Stimulated activated effector memory CD8-positive, alpha-beta T cell treated with anti-CD3 and anti-CD28 coated beads, Interleukin-12 subunit alpha, Interleukin-12 subunit beta, amount 100 ng/mL, for 72 hours (primary cell): Measurements from ENCODE around the gene NF2.

Experiments used
- ATAC-seq: fragments of 150-1000 bp; cut with Tn5 transposase; 2 replicates; pipeline ENCODE4 v1.10.0; 2021
- DNase-seq, 2 donors: peaks; one replicate each; pipeline ENCODE4 v3.0.0; 2021 to 2022; ENCODE audit warnings: low spot score in 2 of 2
- H3K27ac Mint-ChIP-seq: one replicate; pipeline ENCODE4 v1.8.0; 2022; ENCODE audit warnings: mild to moderate bottlenecking, mixed read lengths
- H3K36me3 Mint-ChIP-seq: one replicate; pipeline ENCODE4 v1.8.0; 2022; ENCODE audit warnings: mild to moderate bottlenecking, mixed read lengths
- H3K4me1 Mint-ChIP-seq: one replicate; pipeline ENCODE4 v1.8.0; 2022; ENCODE audit warnings: mixed read lengths
- H3K4me3 Mint-ChIP-seq: one replicate; pipeline ENCODE4 v1.8.0; 2022; ENCODE audit warnings: mild to moderate bottlenecking, mixed read lengths
- H3K9me3 Mint-ChIP-seq: one replicate; pipeline ENCODE4 v1.8.0; 2022; ENCODE audit warnings: mixed read lengths

NF2 gene

GRCh38 chr22:29722587-29722986 lies 119.2 kb downstream of the NF2 start:
- DNase-seq (no peak), ATAC-seq (no peak)
- H3K4me3 Mint-ChIP-seq, result no peak overlapping the region
- no peak overlapping the region for H3K27ac Mint-ChIP-seq
- no peaks in the 10 kb centered on the region for H3K9me3 Mint-ChIP-seq
- no peaks in the 10 kb centered on the region for H3K36me3 Mint-ChIP-seq
- peaks cover 10% of the 10 kb centered on the region for H3K4me1 Mint-ChIP-seq

- Mint-ChIP-seq H3K9me3 (no peaks in the 10 kb centered on the region), H3K36me3 (no peaks in the 10 kb centered on the region), H3K27ac (no peak overlapping the region), H3K4me3 (no peak overlapping the region), H3K4me1 (peaks cover 10% of the 10 kb centered on the region)
- no peak for ATAC-seq
- DNase-seq, result no peak
Observed at GRCh38 chr22:29723766-29724165, 120.3 kb downstream of the NF2 start.

DNA sequence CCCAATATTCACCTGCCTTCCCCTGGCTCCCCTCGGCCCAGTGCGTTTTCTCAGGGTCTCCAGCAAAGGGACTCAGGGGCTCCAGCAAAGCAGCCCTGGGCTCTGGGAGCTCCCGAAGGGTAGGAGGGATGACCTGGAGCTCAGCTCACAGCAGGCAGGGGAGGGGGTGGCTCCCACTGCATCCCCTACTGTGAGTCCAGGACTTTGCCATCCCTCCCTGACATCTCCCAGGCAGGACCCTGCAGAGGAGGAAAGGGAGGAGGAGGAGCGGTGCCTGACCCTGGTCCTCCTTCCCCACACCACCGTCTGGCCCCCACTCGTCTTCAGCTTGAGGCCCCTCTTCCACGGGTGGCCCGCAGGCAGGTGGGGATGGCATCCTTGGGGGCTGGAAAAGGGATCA lies 121.4 kb downstream of the NF2 start:
- ATAC-seq (no peak), DNase-seq (no peak)
- Mint-ChIP-seq H3K4me1 (no peaks in the 10 kb centered on the region), H3K4me3 (no peak overlapping the region), H3K36me3 (no peaks in the 10 kb centered on the region), H3K9me3 (no peaks in the 10 kb centered on the region), H3K27ac (no peak overlapping the region)

GRCh38 chr22:29726106-29726505 lies 122.7 kb downstream of the NF2 start:
- Mint-ChIP-seq H3K27ac (no peak overlapping the region), H3K36me3 (no peaks in the 10 kb centered on the region), H3K4me3 (no peak overlapping the region), H3K4me1 (no peaks in the 10 kb centered on the region), H3K9me3 (no peaks in the 10 kb centered on the region)
- no peak for ATAC-seq
- no peak for DNase-seq

DNA sequence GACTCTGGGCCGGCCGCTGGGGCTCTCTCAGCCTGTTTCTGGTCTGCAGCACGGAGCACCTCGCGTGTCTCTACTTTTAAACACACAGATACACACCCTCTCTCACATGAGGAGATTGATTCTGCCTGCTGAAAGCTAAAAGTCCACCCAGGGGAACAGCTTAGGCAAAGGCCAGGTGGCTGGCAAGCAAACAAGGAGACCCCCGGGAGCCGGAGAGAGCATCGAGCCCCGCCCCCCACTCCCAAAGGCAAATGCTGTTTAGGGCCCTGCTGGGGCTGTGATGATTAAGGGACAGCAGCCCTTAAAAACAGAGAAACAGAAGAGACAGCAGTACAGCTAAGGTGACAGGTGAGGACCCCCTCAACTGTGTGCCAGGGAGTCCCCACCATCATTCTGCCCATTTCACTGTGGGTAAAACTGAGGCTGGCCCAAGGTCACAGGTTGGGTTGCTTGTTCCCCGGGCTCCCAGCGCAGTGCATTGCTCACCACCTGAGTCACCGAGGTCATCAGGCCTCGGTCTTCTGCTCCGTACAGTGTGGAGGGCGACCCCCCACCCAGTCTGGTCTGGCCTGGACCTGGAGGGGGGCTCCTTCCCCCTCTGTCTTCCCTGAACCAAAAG lies 123.2 kb downstream of the NF2 start:
- Mint-ChIP-seq H3K27ac (no peak overlapping the region), H3K4me1 (no peaks in the 10 kb centered on the region), H3K4me3 (no peak overlapping the region), H3K36me3 (peaks cover 3% of the 10 kb centered on the region), H3K9me3 (no peaks in the 10 kb centered on the region)
- DNase-seq (no peak), ATAC-seq (no peak)

- H3K4me1 Mint-ChIP-seq, result no peaks in the 10 kb centered on the region
- H3K4me3 Mint-ChIP-seq, result no peak overlapping the region
- no peak overlapping the region for H3K27ac Mint-ChIP-seq
- H3K36me3 Mint-ChIP-seq, result peaks cover 8% of the 10 kb centered on the region
- DNase-seq (no peak), ATAC-seq (no peak)
- no peaks in the 10 kb centered on the region for H3K9me3 Mint-ChIP-seq
Observed at GRCh38 chr22:29727131-29727523, 123.7 kb downstream of the NF2 start.

- Mint-ChIP-seq H3K4me3 (no peak overlapping the region), H3K4me1 (no peaks in the 10 kb centered on the region), H3K36me3 (peaks cover 14% of the 10 kb centered on the region), H3K27ac (no peak overlapping the region), H3K9me3 (no peaks in the 10 kb centered on the region)
- ATAC-seq (no peak), DNase-seq (no peak)
Observed at GRCh38 chr22:29729161-29729560, 125.7 kb downstream of the NF2 start.

DNA sequence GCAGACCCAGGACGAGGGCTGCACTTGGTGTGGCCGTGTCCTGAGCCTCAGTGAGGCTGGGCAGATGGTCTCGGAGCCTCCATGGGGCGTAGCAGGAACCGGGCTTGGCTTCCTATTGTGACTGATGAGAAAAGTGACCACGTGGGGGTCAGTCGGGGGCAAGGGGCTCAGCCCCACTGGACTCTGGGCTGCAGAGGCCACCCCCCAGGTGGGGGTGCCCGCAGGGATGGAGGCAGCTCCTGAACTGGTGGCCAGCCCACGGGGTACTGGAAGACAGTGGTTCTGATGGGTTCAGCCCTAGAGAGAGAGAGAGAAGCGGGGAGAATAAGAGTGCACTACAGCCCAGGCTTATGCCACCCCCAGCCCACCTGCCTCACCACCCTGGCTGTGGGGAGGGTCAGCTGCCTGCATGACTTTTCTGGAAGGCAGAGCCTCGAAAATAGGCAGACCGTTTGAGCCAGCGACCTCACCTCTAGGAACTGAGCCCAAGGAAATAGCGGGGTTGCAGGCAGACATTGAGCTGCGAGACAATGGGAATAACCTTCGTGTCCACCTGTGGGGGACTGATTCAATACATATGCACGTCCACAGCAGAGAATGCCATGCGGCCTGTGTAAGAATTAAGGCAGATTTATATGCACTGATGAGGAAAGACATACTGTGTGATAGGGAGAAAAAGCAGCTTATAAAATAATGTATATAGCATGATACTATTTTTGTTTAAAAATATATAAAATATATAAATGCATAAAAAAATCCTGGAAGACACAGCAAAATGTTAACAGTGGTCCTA lies 127.8 kb downstream of the NF2 start:
- H3K36me3 Mint-ChIP-seq, result peaks cover 14% of the 10 kb centered on the region
- no peak for DNase-seq
- H3K27ac Mint-ChIP-seq, result no peak overlapping the region

GRCh38 chr22:29732883-29733282 lies 129.4 kb downstream of the NF2 start:
- Mint-ChIP-seq H3K27ac (no peak overlapping the region), H3K4me1 (no peaks in the 10 kb centered on the region), H3K36me3 (peaks cover 14% of the 10 kb centered on the region), H3K9me3 (no peaks in the 10 kb centered on the region), H3K4me3 (no peak overlapping the region)
- DNase-seq (no peak), ATAC-seq (no peak)

More for the DNA sequence above, 127.8 kb downstream of the NF2 start:
- H3K4me3 Mint-ChIP-seq, result no peak overlapping the region
- no peak for ATAC-seq
- H3K9me3 Mint-ChIP-seq, result no peaks in the 10 kb centered on the region
- no peaks in the 10 kb centered on the region for H3K4me1 Mint-ChIP-seq

- H3K36me3 Mint-ChIP-seq, result peaks cover 14% of the 10 kb centered on the region
- H3K4me3 Mint-ChIP-seq, result no peak overlapping the region
- H3K9me3 Mint-ChIP-seq, result no peaks in the 10 kb centered on the region
- DNase-seq (no peak), ATAC-seq (no peak)
- H3K4me1 Mint-ChIP-seq, result no peaks in the 10 kb centered on the region
- no peak overlapping the region for H3K27ac Mint-ChIP-seq
Observed at GRCh38 chr22:29733362-29734201, 130.1 kb downstream of the NF2 start.

DNA sequence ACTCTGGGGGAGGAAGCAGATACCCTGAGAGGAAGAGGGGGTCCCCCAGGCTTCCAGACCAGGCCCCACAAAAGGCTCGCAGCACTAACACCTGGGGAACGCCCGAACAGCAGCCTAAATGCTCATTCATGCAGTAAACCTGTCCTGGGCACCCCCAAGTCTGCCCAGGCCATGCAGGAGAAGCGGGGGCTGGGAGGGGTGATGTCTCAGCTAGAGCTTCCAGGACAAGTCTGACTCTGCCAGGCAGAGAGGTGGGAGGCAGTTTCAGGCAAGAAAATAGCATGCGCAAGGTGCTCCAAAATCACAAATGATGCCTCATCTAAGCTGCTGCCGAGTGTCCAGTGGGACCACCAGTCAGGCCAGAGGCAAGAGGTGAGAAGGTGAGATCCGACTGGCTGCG lies 131.0 kb downstream of the NF2 start:
- H3K9me3 Mint-ChIP-seq, result no peaks in the 10 kb centered on the region
- ATAC-seq (no peak), DNase-seq (no peak)
- no peak overlapping the region for H3K4me3 Mint-ChIP-seq
- H3K36me3 Mint-ChIP-seq, result peaks cover 18% of the 10 kb centered on the region
- H3K4me1 Mint-ChIP-seq, result no peaks in the 10 kb centered on the region
- no peak overlapping the region for H3K27ac Mint-ChIP-seq

DNA sequence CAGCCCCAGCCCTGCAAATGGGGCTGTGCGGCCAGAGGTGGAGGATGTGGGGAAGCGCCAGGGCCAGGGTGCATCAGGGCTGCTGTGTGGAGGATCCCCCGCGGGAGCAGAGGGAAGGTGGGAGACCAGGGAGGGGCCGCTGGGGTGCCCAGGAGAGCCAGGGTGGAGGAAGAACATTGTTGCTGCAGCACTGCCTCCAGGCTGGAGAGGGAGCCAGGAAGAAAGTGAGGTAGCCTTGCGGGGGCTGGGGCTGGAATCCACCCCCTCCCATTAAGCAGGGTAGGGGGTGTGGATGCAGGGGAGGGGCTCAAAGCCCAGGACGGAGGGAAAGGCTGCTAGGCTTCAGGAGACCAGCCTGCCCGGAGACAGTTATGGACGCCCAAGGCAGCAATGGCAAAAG lies 131.4 kb downstream of the NF2 start:
- DNase-seq, result no peak
- ATAC-seq, result no peak
- Mint-ChIP-seq H3K4me1 (no peaks in the 10 kb centered on the region), H3K27ac (no peak overlapping the region), H3K4me3 (no peak overlapping the region), H3K36me3 (peaks cover 18% of the 10 kb centered on the region), H3K9me3 (no peaks in the 10 kb centered on the region)

GRCh38 chr22:29735416-29735815 lies 132.0 kb downstream of the NF2 start:
- H3K36me3 Mint-ChIP-seq, result peaks cover 18% of the 10 kb centered on the region
- H3K4me3 Mint-ChIP-seq, result no peak overlapping the region
- no peak overlapping the region for H3K27ac Mint-ChIP-seq
- no peaks in the 10 kb centered on the region for H3K4me1 Mint-ChIP-seq
- DNase-seq (no peak), ATAC-seq (no peak)
- no peaks in the 10 kb centered on the region for H3K9me3 Mint-ChIP-seq

GRCh38 chr22:29737251-29738117 lies 134.1 kb downstream of the NF2 start:
- ATAC-seq (no peak), DNase-seq (no peak)
- Mint-ChIP-seq H3K27ac (no peak overlapping the region), H3K36me3 (peaks cover 15% of the 10 kb centered on the region), H3K4me1 (no peaks in the 10 kb centered on the region), H3K9me3 (no peaks in the 10 kb centered on the region), H3K4me3 (no peak overlapping the region)
